Measurements from ENCODE around the gene SLC47A2. TPM values are rescaled to one million over a fixed set of nuclear protein-coding genes. Genes with fewer than 3 reads are reported as not detected.

The SLC47A2 gene
- total and polyA plus RNA-seq, 2 of the 13 experiments (the other 11 are each of a cell fraction or from before 2014, with no cell fraction given), result 0.04 TPM; not detected in 1

GRCh38 chr17:19677736-19678379 lies 38.5 kb downstream of the SLC47A2 start (continued):
- TF ChIP-seq, protein P1, sequence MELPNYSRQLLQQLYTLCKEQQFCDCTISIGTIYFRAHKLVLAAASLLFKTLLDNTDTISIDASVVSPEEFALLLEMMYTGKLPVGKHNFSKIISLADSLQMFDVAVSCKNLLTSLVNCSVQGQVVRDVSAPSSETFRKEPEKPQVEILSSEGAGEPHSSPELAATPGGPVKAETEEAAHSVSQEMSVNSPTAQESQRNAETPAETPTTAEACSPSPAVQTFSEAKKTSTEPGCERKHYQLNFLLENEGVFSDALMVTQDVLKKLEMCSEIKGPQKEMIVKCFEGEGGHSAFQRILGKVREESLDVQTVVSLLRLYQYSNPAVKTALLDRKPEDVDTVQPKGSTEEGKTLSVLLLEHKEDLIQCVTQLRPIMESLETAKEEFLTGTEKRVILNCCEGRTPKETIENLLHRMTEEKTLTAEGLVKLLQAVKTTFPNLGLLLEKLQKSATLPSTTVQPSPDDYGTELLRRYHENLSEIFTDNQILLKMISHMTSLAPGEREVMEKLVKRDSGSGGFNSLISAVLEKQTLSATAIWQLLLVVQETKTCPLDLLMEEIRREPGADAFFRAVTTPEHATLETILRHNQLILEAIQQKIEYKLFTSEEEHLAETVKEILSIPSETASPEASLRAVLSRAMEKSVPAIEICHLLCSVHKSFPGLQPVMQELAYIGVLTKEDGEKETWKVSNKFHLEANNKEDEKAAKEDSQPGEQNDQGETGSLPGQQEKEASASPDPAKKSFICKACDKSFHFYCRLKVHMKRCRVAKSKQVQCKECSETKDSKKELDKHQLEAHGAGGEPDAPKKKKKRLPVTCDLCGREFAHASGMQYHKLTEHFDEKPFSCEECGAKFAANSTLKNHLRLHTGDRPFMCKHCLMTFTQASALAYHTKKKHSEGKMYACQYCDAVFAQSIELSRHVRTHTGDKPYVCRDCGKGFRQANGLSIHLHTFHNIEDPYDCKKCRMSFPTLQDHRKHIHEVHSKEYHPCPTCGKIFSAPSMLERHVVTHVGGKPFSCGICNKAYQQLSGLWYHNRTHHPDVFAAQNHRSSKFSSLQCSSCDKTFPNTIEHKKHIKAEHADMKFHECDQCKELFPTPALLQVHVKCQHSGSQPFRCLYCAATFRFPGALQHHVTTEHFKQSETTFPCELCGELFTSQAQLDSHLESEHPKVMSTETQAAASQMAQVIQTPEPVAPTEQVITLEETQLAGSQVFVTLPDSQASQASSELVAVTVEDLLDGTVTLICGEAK (IDR thresholded peaks at IDR 0.05), result no peak
- TF ChIP-seq, protein P1 (CRISPR knock-in tag; IDR thresholded peaks at IDR 0.05), result no peak
- TF ChIP-seq SNAPC2 (CRISPR knock-in tag; IDR thresholded peaks at IDR 0.05) (no peak), ZNF160 (CRISPR knock-in tag; IDR thresholded peaks at IDR 0.05) (no peak), PHB2 (IDR thresholded peaks at IDR 0.05; ENCODE audit: partially characterized antibody) (no peak), POLR2A (IDR thresholded peaks at IDR 0.05; ENCODE audit: insufficient read depth in 1 of 2, low read depth in 2 of 2, low read length in 2 of 2) (peak in 1 of 2 experiments; percentile 25; a peak in 1 of 4 replicates), ZNF33B (CRISPR knock-in tag; IDR thresholded peaks at IDR 0.05) (no peak), HNF1A (IDR thresholded peaks at IDR 0.05; ENCODE audit: low read depth) (no peak), HNF1A (CRISPR knock-in tag; IDR thresholded peaks at IDR 0.05; ENCODE audit: borderline replicate concordance) (no peak), ZNF367 (CRISPR knock-in tag; IDR thresholded peaks at IDR 0.05; ENCODE audit: borderline replicate concordance) (no peak), RNF219 (CRISPR knock-in tag; IDR thresholded peaks at IDR 0.05) (no peak), HMG20B (CRISPR knock-in tag; conservative IDR thresholded peaks at IDR 0.05) (no peak), NFYB (CRISPR knock-in tag; IDR thresholded peaks at IDR 0.05) (no peak)
- TF ChIP-seq, protein P2, sequence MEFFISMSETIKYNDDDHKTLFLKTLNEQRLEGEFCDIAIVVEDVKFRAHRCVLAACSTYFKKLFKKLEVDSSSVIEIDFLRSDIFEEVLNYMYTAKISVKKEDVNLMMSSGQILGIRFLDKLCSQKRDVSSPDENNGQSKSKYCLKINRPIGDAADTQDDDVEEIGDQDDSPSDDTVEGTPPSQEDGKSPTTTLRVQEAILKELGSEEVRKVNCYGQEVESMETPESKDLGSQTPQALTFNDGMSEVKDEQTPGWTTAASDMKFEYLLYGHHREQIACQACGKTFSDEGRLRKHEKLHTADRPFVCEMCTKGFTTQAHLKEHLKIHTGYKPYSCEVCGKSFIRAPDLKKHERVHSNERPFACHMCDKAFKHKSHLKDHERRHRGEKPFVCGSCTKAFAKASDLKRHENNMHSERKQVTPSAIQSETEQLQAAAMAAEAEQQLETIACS (CRISPR knock-in tag; IDR thresholded peaks at IDR 0.05), result no peak
